ENCODE data around the gene SHISAL2A.
A peak's percentile ranks its signal among the peaks of the same experiment; 100 is the strongest.

Gene SHISAL2A

GRCh38 chr1:52662645-52663313 is 29.8 kb downstream of the SHISAL2A start:
- peak; percentile 35 for DNase-seq

- no peak for DNase-seq
These were observed 30.7 kb downstream of the SHISAL2A start for GRCh38 chr1:52663716-52664115.

- no peak for DNase-seq
These were observed 32.3 kb downstream of the SHISAL2A start for GRCh38 chr1:52665006-52665941.

GRCh38 chr1:52667290-52667689 is 34.3 kb downstream of the SHISAL2A start:
- no peak for DNase-seq

GRCh38 chr1:52667984-52668383 is 35.0 kb downstream of the SHISAL2A start:
- no peak for DNase-seq

GRCh38 chr1:52668711-52669110 is 35.7 kb downstream of the SHISAL2A start:
- no peak for DNase-seq

GRCh38 chr1:52669696-52670095 is 36.7 kb downstream of the SHISAL2A start:
- no peak for DNase-seq

GRCh38 chr1:52670604-52671003 is 37.6 kb downstream of the SHISAL2A start:
- DNase-seq: no peak

GRCh38 chr1:52672946-52673345 is 40.0 kb downstream of the SHISAL2A start:
- no peak for DNase-seq

- DNase-seq: no peak
These were observed 40.5 kb downstream of the SHISAL2A start for GRCh38 chr1:52673513-52673912.

GRCh38 chr1:52674497-52675384 is 41.8 kb downstream of the SHISAL2A start:
- no peak for DNase-seq

- DNase-seq: no peak
These were observed 43.4 kb downstream of the SHISAL2A start for GRCh38 chr1:52676249-52676903.

GRCh38 chr1:52677076-52677806 is 44.3 kb downstream of the SHISAL2A start:
- DNase-seq: no peak

GRCh38 chr1:52679048-52679447 is 46.1 kb downstream of the SHISAL2A start:
- no peak for DNase-seq

- no peak for DNase-seq
These were observed 46.5 kb downstream of the SHISAL2A start for GRCh38 chr1:52679498-52679897.

GRCh38 chr1:52680353-52680752 is 47.4 kb downstream of the SHISAL2A start:
- no peak for DNase-seq

- DNase-seq: no peak
These were observed 48.2 kb downstream of the SHISAL2A start for GRCh38 chr1:52681136-52681535.

GRCh38 chr1:52683367-52683940 is 50.5 kb downstream of the SHISAL2A start:
- no peak for DNase-seq

- DNase-seq: no peak
These were observed 51.6 kb downstream of the SHISAL2A start for GRCh38 chr1:52684545-52684944.

- peak; percentile 27 for DNase-seq
These were observed 53.3 kb downstream of the SHISAL2A start for GRCh38 chr1:52686261-52686751.

- DNase-seq: no peak
These were observed 53.9 kb downstream of the SHISAL2A start for GRCh38 chr1:52686830-52687229.
